Endothelial cell of umbilical vein (primary cell): ENCODE measurements around the gene CBX2.
A peak's percentile ranks its signal among the peaks of the same experiment; 100 is the strongest.

Experiments
- EZH2 ChIP-seq: IDR thresholded peaks from 2 replicates; pipeline ENCODE4 v1.6.1; 2012; ENCODE audit warnings: borderline replicate concordance, low read depth, mild to moderate bottlenecking, moderate library complexity, low read length, inconsistent platforms; ENCODE audit not compliant: severe bottlenecking
- FOS ChIP-seq: IDR thresholded peaks from 2 replicates; pipeline ENCODE4 v1.6.1; 2011; ENCODE audit warnings: mild to moderate bottlenecking, low read length, moderate library complexity, borderline replicate concordance; ENCODE audit not compliant: insufficient read depth
- POLR2A ChIP-seq: IDR thresholded peaks from 2 replicates; pipeline ENCODE4 v1.6.1; 2012; ENCODE audit warnings: low read depth, mild to moderate bottlenecking, control low read depth, low read length
- POLR2AphosphoS5 ChIP-seq: IDR thresholded peaks from 2 replicates; pipeline ENCODE4 v1.6.1; 2012; ENCODE audit warnings: low read depth, mild to moderate bottlenecking, control low read depth, low read length, moderate library complexity; ENCODE audit not compliant: insufficient read depth
- TF ChIP-seq, protein P1 (sequence below), 2 donors: IDR thresholded peaks; 1 replicate in 1 of 2; 2 replicates in 1 of 2; pipeline ENCODE4 v1.5.1; 2011; ENCODE audit warnings: low read length in 2 of 2, mild to moderate bottlenecking in 2 of 2, moderate library complexity in 2 of 2, control low read depth in 1 of 2, inconsistent platforms in 1 of 2, low read depth in 1 of 2; ENCODE audit not compliant: insufficient read depth in 1 of 2; ENCODE audit errors: extremely low read depth in 1 of 2

GRCh38 chr17:79799538-79800324 is 21.8 kb downstream of the CBX2 start:
- TF ChIP-seq, protein P1, sequence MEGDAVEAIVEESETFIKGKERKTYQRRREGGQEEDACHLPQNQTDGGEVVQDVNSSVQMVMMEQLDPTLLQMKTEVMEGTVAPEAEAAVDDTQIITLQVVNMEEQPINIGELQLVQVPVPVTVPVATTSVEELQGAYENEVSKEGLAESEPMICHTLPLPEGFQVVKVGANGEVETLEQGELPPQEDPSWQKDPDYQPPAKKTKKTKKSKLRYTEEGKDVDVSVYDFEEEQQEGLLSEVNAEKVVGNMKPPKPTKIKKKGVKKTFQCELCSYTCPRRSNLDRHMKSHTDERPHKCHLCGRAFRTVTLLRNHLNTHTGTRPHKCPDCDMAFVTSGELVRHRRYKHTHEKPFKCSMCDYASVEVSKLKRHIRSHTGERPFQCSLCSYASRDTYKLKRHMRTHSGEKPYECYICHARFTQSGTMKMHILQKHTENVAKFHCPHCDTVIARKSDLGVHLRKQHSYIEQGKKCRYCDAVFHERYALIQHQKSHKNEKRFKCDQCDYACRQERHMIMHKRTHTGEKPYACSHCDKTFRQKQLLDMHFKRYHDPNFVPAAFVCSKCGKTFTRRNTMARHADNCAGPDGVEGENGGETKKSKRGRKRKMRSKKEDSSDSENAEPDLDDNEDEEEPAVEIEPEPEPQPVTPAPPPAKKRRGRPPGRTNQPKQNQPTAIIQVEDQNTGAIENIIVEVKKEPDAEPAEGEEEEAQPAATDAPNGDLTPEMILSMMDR (IDR thresholded peaks at IDR 0.05; ENCODE audit: extremely low read depth in 1 of 2, insufficient read depth in 1 of 2, low read depth in 1 of 2, low read length in 2 of 2), result no peak
- no peak for TF ChIP-seq POLR2A
- TF ChIP-seq EZH2, result peak; percentile 32
- no peak for TF ChIP-seq POLR2AphosphoS5
- no peak for TF ChIP-seq FOS
